Adipose tissue (tissue), 3 donors: ENCODE data around the gene PACS1. TPM values are rescaled to one million over a fixed set of nuclear protein-coding genes. Genes with fewer than 3 reads are reported as not detected.
A peak's percentile ranks its signal among the peaks of the same experiment; 100 is the strongest.
"Not testable (repeated sequence)": the region's sequence is repeated elsewhere in the genome, so short reads cannot be mapped to it uniquely, and the experiment has no call there.

Experiments used
- H3K27ac ChIP-seq: one replicate; pipeline ENCODE4 v1.5.1; 2013; ENCODE audit warnings: low read depth, low read length
- WGBS, 3 donors: extraction: QIAGEN DNeasy Blood & Tissue Kit; methylation state at CpG; one replicate each; pipeline ENCODE4 v1.1.7; 2013; 5-methylcytosine and 5-hydroxymethylcytosine counted together
- polyA plus RNA-seq, 3 donors: library from polyadenylated mRNA; stranded (reverse); fragments of 200-250 nt; gene quantifications; one replicate each; pipeline ENCODE4 v1.2.3, GENCODE V29; 2013
- donor health status: healthy with polysubstance abuse.
- donor health status: Bipolar disorder and iron deficiency.
- donor health status: healthy.

PACS1 gene
- polyA plus RNA-seq = 10 to 100 TPM; 16.6 to 29.4 (median 26.5) TPM

DNA sequence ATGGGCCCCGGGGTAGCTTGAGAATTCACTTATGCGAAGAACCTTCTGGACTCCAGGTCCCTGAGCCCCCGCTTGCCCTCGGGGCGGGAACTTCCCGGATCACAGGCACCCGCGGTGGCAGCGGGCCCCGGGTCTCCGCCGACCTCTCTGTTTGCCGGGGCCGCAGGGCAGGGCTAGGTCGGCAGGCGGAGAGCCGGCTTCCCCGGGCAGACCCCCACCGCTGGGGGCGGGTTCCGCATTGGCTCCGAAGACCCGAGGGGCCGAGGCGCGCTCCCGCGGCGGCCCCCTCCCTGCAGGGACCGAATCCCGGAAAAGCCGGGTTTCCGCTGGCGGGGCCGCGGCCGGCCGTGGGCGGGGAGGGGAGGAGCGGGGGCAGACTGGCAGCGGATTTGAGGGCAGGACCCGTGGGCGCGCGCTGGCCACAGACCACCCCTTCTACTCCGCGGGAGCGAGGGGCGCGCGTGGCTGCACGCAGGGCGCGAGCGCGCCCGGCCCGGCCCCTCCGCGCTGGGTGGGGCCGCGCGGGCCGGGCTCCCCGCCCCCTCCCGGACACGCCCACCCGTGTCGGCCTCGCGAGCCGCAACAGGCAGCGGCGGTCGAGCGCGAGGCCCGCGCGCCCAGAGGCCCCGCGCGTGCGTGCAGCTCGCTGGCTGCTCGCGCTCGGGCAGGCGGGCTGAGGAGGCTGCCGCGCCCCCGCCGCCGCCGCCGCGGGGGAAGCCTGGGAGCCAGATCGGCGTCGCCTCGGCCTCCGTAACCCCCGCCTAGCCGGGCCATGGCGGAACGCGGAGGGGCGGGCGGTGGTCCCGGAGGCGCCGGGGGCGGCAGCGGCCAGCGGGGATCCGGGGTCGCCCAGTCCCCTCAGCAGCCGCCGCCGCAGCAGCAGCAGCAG lies at the start of gene PACS1:
Gene PACS1 (plus strand): TSS at position 558 of the 889 bp plus-strand sequence. CDS start 215 bp downstream, at position 773.
- peak within 1 kb of the TSS; percentile 82 for H3K27ac ChIP-seq
- 0% methylated on average over 49 to 120 of the region's 120 CpGs for WGBS, 3 donors

DNA sequence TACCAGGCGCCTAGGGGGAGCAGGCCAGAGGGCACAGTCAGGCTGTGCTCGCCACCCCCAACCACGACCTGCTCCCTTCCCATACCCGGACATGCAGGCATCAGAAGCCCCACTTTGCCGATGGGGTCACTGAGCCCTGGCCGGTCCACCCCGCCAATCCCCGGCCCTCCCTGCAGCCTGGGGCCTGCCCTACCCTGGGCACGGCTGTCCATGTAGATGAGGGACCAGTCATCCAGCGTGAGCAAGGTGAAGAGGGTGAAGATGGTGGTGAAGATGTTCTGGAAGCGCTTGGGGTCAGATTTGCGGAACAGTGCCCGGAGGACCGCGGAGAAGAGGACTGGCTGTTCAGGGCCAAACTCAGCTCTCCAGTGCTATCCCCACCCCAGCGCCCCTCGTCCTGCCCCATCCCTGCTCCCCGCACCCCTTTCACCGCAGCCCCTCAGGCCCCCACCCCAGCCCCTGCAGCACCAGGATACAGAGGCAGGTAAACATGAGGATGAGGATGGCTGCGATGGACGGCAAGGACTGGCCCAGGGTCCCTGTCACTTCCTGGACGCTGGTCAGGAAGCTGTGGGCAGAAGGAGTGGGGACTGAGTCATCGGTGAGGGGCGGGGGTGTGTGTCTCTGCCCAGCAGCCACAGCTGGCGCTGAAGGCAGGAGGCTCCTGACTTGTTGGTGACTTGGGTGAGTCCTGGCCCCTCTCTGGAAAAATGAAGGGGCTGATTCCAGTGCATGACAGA lies 49.3 kb upstream of the PACS1 start:
- 76 to 88% (median 77%) methylated on average over 25 of the region's 25 CpGs for WGBS, 3 donors
- H3K27ac ChIP-seq = no peak overlapping the region

DNA sequence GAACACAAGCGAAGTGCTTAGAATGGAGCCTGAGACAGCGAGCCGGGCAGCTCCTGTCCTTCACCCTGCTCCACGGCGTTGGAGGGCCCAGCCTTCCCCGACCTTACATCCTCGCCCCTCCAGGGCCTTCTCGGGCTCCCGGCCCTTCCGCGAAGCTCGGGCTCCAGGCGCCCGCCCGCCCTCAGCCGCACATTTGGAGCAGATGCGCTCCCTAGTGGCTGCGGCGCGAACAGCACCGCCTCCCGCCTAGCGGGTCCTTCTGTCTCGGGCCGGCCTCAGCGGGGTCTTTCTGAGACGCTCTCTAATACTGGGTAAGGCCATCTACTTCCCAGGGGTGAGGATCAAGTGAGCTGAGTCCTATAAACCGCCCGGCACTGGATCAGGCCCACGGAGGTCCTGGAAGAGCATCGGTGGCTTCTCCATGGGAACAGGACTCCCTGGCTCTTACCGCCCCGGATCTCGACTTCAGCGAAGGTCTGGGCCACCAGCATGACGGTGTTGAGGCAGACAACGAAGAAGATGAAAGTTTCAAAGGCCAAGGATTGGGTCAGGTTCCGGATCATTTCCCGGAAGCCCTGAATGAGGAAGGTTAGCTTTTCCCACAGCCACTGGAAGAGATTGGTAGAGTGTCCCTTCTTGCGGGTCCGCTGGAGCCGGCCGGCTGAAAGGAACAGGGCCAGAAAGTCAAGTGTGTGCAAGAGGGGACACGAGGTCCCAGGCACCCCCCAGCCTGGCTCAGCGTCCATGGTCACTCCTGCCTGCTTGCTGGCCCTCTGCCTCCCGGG lies 47.5 kb upstream of the PACS1 start:
- 15 to 20% (median 20%) methylated on average over 42 to 46 of the region's 46 CpGs for WGBS, 3 donors
- H3K27ac ChIP-seq = no peak overlapping the region

DNA sequence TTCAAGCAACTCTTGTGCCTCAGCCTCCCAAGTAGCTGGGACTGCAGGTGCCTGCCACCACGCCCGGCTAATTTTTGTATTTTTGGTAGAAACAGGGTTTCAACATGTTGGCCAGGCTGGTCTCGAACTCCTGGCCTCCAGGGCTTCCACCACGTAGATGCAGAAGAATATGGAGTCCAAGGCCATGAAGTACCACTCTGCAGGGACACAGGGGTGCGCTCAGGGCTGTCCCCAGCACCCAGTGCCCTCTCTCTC lies 47.0 kb upstream of the PACS1 start:
- 65 to 78% (median 72%) methylated on average over 5 of the region's 5 CpGs for WGBS, 3 donors
- not testable (repeated sequence) for H3K27ac ChIP-seq

DNA sequence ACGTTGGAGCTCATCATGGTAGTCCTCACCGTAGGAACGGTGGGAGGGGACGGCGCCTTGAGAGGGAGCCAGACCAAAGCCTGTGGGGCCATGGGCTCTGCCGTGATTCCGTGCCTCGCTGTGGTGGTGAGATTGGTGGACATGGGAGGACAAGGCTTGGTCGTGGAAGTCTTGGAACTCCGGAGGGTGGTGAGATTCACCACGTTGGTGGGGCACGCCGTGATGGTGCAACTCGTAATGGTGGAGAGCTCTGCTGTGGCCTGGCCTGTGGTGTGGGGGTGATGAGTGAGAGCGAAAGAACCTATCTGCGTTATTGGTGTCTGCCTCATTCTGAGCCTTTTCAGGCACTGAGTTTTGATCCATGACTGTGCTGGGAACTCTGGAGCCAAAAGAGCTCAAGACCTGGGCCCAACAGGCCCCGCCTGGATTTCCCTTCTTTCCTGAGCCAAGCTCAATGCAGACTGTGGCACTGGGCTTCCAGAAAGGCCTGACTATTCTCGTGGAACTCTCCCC lies 44.0 kb upstream of the PACS1 start, which contains the start of gene CATSPER1:
Gene CATSPER1 (minus strand): TSS at position 463 of the 513 bp plus-strand sequence. CDS start 100 bp downstream, at position 363.
- WGBS, 3 donors = 85 to 91% (median 88%) methylated on average over 18 of the region's 18 CpGs

DNA sequence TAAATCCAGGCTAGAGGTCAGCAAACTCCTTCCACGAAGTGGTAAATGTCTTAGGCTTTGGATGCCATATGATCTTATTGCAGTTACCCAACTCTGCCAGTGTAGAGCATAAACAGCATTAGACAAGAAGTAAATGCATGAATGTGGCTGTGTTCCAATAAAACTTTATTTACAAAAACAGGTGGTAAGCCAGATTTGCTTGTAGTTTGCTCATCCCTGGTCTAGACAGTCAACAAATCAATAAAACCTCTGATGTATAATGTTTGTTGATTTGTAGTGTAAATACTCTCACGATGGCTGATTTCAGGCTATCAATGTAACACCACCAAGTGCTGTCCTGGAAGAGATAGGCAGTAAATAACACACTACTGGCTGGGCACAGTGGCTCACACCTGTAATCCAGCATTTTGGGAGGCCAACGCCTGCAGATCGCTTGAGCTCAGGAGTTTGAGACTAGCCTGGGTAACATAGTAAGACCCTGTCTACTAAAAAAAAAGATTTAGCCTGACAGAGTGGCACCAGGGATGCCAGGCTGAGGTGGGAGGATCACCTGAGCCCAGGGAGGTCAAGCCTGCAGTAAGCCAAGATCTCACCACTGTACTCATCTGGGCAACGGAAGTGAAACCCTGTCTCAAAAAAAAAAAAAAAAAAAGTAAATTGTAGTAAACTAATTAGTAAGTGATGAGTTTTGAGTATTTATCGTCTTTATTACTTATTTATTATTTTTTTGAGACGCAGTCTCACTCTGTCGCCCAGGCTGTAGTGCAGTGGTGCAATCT lies 36.9 kb upstream of the PACS1 start:
- H3K27ac ChIP-seq = no peak overlapping the region
- WGBS, 3 donors = 83 to 85% (median 84%) methylated on average over 8 of the region's 8 CpGs

More for the DNA sequence above, 44.0 kb upstream of the PACS1 start, which contains the start of gene CATSPER1:
- H3K27ac ChIP-seq = no peak within 1 kb of the TSS

DNA sequence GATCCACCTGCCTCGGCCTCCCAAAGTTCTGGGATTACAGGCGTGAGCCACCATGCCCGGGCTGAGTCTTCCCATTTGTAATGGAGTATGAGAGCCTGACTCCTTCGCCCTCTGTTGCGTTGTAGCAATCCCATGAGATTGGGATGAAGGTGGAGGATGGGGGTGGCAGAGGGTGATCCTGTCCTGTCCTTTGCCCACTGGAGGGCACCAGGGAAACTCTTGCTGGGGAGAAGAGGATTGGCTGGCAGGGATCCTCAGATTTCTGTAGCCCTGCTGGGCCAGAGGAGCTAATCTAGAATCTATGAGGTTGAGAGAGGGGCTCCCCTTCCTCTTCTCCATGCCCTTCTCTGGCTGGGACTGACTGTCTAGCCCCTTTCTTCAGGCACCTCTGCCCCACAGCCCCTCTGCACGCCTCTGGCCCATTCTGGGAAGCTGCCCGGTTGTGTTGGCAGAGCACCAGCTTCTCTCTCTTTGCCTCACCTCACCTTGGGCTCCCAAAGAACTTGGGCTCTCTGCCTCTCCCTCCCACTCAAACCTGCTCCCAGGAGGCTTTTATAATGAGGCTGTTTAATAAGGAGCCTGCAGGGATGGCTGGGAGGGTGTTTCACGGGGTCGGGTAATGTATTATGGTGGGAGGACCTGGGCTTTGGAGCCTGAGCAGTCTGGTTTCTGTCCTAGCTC lies 34.3 kb upstream of the PACS1 start:
- no peak overlapping the region for H3K27ac ChIP-seq
- WGBS, 3 donors = 67 to 72% (median 71%) methylated on average over 9 of the region's 9 CpGs

DNA sequence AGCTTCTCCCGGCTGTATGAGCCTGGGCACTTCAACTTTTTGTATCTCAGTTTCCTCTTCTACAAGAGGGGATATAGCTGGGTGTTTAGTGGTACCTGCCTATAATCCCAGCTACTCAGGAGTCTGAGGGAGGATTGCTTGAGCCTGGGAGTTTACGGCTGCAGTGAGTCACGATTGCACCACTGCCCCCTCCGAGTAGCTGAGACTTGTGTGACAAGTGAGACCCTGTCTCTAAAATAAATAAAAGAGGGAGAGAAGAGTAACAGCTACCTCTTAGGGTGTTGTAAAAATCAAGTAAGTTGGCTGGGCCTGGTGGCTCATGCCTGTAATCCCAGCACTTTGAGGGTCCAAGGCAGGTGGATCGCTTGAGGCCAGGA lies 33.8 kb upstream of the PACS1 start:
- 67 to 83% (median 74%) methylated on average over 5 of the region's 5 CpGs for WGBS, 3 donors
- no peak overlapping the region for H3K27ac ChIP-seq

DNA sequence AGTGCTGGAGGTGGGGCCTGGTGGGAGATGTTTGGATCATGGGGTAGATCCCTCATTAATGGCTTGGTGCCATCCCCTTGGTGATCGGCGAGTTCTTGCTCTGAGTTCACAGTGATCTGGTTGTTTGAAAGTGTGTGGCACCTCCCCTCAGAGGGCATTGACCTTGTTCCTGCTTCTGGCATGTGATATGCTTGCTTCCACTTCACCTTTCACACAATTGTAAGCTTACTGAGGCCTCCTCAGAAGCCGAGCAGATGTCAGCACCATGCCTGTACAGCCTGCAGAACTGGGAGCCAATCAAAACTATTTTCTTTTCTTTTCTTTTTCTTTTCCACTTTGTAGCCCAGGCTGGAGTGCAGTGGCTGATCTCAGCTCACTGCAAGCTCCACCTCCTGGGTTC lies 32.7 kb upstream of the PACS1 start:
- 81 to 84% (median 82%) methylated on average over 3 of the region's 3 CpGs for WGBS, 3 donors
- no peak overlapping the region for H3K27ac ChIP-seq

DNA sequence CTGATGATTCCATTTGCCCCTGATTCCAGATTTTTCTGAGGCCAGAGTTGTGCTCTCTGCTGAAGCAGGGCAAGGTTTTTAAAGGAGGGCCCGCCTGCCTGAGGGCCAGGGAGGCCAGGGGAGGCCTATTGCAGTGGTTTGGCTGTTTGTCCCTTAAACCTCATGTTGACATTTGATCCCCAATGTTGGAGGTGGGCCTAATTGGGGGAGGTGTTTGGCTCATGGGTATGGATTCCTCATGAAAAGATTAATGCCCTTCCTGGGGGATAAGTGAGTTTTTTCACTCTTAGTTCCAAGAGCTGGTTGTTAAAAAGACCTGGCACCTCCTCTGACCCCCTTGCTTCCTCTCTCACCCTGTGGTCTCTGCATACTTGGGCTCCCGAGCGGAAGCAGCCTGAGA lies 30.3 kb upstream of the PACS1 start:
- 73 to 79% (median 76%) methylated on average over 3 of the region's 3 CpGs for whole genome bisulfite sequencing, 3 donors
- H3K27ac ChIP-seq = no peak overlapping the region

DNA sequence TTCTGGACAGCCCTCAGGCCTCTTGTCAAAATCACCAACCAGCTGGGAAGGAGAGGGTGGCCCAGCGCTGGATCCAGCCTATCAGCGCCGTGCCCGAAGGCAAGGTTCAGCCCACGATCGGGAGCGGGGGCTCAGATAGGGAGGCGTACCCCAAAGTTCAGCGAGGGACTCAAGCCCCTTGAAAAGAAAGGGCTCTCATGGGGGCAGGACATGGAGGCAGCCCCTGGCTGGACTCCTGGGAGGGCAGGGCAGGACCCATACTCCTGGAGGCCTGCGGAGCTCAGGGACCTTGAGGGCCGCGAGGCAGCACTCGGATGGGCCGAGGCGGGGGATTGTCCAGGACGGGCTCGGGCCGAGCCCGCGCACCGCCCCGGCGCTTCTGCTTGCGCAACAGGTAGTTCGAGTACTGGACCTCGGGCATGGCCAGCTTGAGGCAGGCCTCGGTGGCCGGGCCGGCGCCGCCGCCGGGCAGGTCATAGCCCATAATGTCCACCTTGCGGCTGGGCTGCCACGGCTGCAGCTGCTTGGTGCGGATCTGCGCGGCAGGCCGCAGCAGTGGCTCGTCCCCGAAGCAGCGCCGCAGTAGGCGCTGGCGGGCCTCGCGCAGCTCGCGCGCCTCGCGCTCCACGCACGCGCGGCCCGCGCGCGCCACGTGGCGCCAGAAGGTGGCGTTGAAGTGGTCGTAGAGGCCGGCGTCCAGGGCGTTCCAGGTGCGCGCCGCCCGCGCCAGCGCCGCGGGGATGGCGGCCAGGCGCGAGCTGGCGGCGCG lies 27.7 kb upstream of the PACS1 start:
- 96 to 97% (median 96%) methylated on average over 76 to 81 of the region's 81 CpGs for WGBS, 3 donors
- H3K27ac ChIP-seq = no peak overlapping the region

DNA sequence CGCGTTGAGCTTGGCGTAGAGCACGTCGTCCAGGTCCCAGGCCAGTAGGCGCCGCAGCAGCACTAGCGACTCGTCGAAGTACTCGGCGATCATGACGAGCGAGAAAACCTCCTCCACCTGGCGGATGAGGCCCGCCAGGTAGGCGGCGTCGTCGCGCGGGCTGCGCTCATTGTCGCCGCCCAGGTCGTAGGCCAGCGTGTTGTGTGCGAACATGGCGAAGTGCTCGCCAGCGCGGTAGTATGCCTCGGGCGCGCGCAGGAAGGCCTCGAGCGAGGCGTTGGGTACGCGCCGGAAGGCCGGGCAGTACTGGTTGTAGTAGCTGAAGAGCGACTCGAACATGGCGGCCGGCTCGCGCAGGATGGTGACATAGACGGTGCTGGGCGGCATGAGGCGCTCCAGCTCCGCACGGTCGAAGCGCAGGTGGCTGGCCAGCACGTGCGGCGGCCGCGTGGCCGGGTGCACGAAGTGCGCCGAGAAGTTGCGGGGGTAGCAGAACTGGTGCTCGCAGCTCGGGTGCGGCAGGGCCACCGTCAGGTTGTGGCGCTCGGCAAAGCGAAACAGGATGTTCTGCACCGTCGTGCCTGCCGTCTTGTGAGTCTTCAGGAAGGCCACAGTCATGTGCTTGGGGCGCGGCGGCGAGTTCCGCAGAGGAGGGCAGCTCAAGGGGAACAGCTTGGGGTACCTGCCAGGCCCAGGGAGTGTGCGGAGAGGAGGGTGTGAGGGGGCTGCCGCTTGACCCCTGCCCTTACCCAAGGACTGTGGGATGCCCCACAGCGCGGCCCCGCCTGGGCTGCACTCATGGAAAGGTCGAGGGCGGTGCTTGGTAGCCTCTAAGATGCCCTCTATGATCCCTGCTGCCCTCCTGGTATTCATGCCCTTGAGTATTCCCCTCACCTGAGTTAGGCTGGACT lies 26.8 kb upstream of the PACS1 start:
- WGBS, 3 donors = 96% methylated on average over 78 to 88 of the region's 88 CpGs
- no peak overlapping the region for H3K27ac ChIP-seq

DNA sequence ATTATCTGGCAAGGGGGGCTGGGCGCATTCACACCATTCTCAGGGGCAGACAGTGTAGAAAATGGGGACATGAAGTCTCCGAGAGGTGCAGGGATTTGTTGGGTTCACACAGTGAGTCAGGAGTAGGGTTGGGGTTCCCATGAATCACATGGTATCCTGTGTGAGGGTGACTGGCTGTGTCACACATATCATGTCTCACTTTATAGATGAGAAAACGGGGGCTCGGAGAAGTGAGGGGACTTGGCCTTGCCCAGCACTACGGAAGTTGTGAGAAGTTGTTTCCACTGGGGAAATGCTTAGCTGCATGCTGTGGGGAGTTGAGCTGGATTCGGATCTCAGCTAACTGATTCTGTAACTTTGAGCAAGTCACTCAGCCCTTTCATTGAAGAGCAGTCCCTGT lies 25.3 kb upstream of the PACS1 start:
- H3K27ac ChIP-seq = no peak overlapping the region
- 52 to 56% (median 55%) methylated on average over 6 of the region's 6 CpGs for WGBS, 3 donors

DNA sequence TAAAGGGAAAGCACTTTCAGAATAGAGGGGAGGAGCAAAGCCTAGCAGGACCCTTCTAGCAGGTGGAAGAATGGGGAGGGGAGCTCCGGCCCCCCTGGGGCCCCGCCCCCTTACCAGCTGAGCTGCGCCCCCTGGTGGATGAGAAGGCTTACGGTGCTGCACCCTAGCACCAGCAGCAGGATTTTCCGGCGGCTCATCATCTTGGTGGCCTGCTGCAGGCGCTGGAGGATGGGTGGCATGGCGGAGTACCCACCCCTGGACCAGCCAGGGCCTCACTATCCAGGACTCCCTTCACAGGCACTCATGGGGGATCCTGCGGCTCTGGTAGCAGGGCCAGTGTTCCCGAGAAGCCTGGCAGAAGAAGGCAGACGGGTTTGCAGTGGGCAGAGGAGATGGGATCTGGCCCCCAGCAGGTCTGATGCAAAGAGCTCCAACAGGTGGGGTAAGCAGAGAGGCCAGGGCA lies 24.9 kb upstream of the PACS1 start:
- no peak overlapping the region for H3K27ac ChIP-seq
- 9 to 18% (median 15%) methylated on average over 11 of the region's 11 CpGs for WGBS, 3 donors

DNA sequence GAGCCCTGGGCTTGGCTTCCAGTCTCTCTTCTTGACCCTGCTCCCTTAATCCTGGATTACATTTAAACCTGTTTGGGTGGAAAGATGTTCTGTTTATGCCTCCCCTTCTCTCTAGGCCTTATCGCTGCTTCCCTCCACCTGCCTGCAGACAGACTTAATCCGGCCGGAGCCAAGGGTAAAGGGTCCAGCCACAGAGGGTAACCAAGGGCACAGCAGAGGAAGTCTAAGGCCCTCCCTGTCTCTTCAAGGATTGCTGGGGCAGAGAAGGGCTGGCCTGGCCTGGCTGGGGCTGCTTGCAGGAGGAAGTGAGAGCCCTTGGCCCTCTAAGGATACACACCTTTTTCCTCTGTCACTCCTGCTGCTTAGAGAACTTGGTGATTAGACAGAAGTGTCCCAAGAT lies 23.2 kb upstream of the PACS1 start:
- WGBS, 3 donors = 89 to 97% (median 94%) methylated on average over 3 of the region's 3 CpGs
- no peak overlapping the region for H3K27ac ChIP-seq
